HEK293T (cell line): ENCODE measurements around the gene RBFOX2.

Experiments
- BHLHE40 ChIP-seq: fragments of 450-650 bp; IDR thresholded peaks from 2 replicates; pipeline ENCODE4 v1.6.1; 2016; ENCODE audit warnings: mild to moderate bottlenecking, moderate library complexity, borderline replicate concordance
- ELF4 ChIP-seq: fragments of 450-650 bp; IDR thresholded peaks from 2 replicates; pipeline ENCODE4 v1.6.1; 2017; ENCODE audit warnings: antibody characterized with exemption
- FOXA1 ChIP-seq: fragments of 450-650 bp; IDR thresholded peaks from 2 replicates; pipeline ENCODE4 v1.6.1; 2016; ENCODE audit warnings: mild to moderate bottlenecking
- LEF1 ChIP-seq: fragments of 450-650 bp; IDR thresholded peaks from 2 replicates; pipeline ENCODE4 v1.6.1; 2017; ENCODE audit warnings: mild to moderate bottlenecking, borderline replicate concordance
- ZNF384 ChIP-seq: fragments of 450-650 bp; IDR thresholded peaks from 2 replicates; pipeline ENCODE4 v1.6.1; 2016
- TF ChIP-seq, protein P1 (sequence below): fragments of 450-650 bp; IDR thresholded peaks from 2 replicates; pipeline ENCODE4 v1.6.1; 2016

DNA sequence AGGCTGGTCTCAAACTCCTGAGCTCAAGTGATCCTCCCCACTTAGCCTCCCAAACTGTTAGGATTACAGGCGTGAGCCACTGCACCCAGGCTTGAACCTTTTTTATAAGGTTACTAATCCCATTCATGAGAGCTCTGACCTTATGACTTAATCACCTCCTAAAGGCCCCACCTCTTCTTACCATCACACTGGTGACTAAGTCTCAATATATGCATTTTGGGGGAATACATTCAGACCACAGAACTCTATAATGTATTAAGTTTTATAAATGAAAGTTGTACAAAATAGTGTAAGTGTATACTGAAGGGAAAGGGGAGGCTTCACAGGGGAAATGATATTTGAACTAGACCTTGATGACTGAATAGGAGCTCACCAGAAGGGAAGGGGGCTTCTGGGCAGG lies 28.4 kb upstream of the RBFOX2 start:
- no peak for TF ChIP-seq ELF4
- TF ChIP-seq BHLHE40, result no peak
- TF ChIP-seq, protein P1, sequence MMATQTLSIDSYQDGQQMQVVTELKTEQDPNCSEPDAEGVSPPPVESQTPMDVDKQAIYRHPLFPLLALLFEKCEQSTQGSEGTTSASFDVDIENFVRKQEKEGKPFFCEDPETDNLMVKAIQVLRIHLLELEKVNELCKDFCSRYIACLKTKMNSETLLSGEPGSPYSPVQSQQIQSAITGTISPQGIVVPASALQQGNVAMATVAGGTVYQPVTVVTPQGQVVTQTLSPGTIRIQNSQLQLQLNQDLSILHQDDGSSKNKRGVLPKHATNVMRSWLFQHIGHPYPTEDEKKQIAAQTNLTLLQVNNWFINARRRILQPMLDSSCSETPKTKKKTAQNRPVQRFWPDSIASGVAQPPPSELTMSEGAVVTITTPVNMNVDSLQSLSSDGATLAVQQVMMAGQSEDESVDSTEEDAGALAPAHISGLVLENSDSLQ, result no peak
- no peak for TF ChIP-seq FOXA1
- TF ChIP-seq ZNF384, result no peak
- TF ChIP-seq LEF1, result no peak
